ENCODE results near the gene GAGE2A. TPM values are rescaled to one million over a fixed set of nuclear protein-coding genes. Genes with fewer than 3 reads are reported as not detected.
"Not testable (repeated sequence)": the region's sequence is repeated elsewhere in the genome, so short reads cannot be mapped to it uniquely, and the experiment has no call there.

The GAGE2A gene, protein sequence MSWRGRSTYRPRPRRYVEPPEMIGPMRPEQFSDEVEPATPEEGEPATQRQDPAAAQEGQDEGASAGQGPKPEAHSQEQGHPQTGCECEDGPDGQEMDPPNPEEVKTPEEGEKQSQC
- not detected in 2 replicates for total RNA-seq

- H3K79me2 ChIP-seq (ENCODE audit: insufficient read depth, low read length); H3K4me3 ChIP-seq (ENCODE audit: insufficient read depth, low read length); H3K36me3 ChIP-seq (ENCODE audit: insufficient read depth, low read length); H3K4me2 ChIP-seq (ENCODE audit: insufficient read depth, low read length); DNase-seq (ENCODE audit: insufficient read length, low spot score, missing footprints); H3K4me1 ChIP-seq (ENCODE audit: insufficient read depth, low read length); H2AFZ ChIP-seq (ENCODE audit: low read length); H3K9me3 ChIP-seq (ENCODE audit: low read depth, low read length); H3K27me3 ChIP-seq (ENCODE audit: insufficient read depth, low read length); H3K27ac ChIP-seq (ENCODE audit: low read depth, low read length); H4K20me1 ChIP-seq (ENCODE audit: insufficient read depth, low read length): not testable (repeated sequence)
These were observed at the start of gene GAGE2A for GRCh38 chrX:49589196-49589595. Gene GAGE2A, plus strand, starts transcription at chrX:49589496. Its CDS starts 1,155 bp downstream, at chrX:49590651.

GRCh38 chrX:49541433-49541832, 47.9 kb upstream of the GAGE2A start, which contains the start of gene GAGE12D:
Gene GAGE12D, plus strand, starts transcription at chrX:49541733. Its CDS starts 1,155 bp downstream, at chrX:49542888.
- not testable (repeated sequence) for H3K36me3 ChIP-seq (ENCODE audit: insufficient read depth, low read length); H2AFZ ChIP-seq (ENCODE audit: low read length); DNase-seq (ENCODE audit: insufficient read length, low spot score, missing footprints); H3K79me2 ChIP-seq (ENCODE audit: insufficient read depth, low read length); H3K9me3 ChIP-seq (ENCODE audit: low read depth, low read length); H3K27me3 ChIP-seq (ENCODE audit: insufficient read depth, low read length); H4K20me1 ChIP-seq (ENCODE audit: insufficient read depth, low read length); H3K4me2 ChIP-seq (ENCODE audit: insufficient read depth, low read length); H3K4me3 ChIP-seq (ENCODE audit: insufficient read depth, low read length); H3K27ac ChIP-seq (ENCODE audit: low read depth, low read length); H3K4me1 ChIP-seq (ENCODE audit: insufficient read depth, low read length)

DNA sequence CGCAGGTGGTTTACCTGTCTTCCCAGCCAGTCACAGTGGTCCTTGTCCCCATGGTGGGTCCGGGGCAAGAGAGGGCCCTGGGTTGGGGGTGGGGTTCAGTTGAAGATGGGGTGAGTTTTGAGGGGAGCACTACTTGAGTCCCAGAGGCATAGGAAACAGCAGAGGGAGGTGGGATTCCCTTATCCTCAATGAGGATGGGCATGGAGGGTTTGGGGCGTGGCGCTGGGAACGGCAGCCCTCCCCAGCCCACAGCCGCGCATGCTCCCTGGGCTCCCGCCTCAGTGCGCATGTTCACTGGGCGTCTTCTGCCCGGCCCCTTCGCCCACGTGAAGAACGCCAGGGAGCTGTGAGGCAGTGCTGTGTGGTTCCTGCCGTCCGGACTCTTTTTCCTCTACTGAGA, 38.3 kb upstream of the GAGE2A start, which contains the start of gene GAGE12E:
Gene GAGE12E (plus strand): TSS at position 301 of the 400 bp plus-strand sequence. CDS start 1,155 bp downstream, outside the sequence.
- H4K20me1 ChIP-seq (ENCODE audit: insufficient read depth, low read length); H3K4me3 ChIP-seq (ENCODE audit: insufficient read depth, low read length): not testable (repeated sequence)

DNA sequence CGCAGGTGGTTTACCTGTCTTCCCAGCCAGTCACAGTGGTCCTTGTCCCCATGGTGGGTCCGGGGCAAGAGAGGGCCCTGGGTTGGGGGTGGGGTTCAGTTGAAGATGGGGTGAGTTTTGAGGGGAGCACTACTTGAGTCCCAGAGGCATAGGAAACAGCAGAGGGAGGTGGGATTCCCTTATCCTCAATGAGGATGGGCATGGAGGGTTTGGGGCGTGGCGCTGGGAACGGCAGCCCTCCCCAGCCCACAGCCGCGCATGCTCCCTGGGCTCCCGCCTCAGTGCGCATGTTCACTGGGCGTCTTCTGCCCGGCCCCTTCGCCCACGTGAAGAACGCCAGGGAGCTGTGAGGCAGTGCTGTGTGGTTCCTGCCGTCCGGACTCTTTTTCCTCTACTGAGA, 28.8 kb upstream of the GAGE2A start, which contains the start of gene GAGE12F:
Gene GAGE12F (plus strand): TSS at position 301 of the 400 bp plus-strand sequence. CDS start 1,155 bp downstream, outside the sequence.
- not testable (repeated sequence) for H4K20me1 ChIP-seq (ENCODE audit: insufficient read depth, low read length); H3K9me3 ChIP-seq (ENCODE audit: low read depth, low read length); H3K4me2 ChIP-seq (ENCODE audit: insufficient read depth, low read length); H3K27ac ChIP-seq (ENCODE audit: low read depth, low read length); H3K27me3 ChIP-seq (ENCODE audit: insufficient read depth, low read length); H2AFZ ChIP-seq (ENCODE audit: low read length); H3K79me2 ChIP-seq (ENCODE audit: insufficient read depth, low read length); H3K4me3 ChIP-seq (ENCODE audit: insufficient read depth, low read length); DNase-seq (ENCODE audit: insufficient read length, low spot score, missing footprints); H3K36me3 ChIP-seq (ENCODE audit: insufficient read depth, low read length); H3K4me1 ChIP-seq (ENCODE audit: insufficient read depth, low read length)

More for the DNA sequence above, 38.3 kb upstream of the GAGE2A start, which contains the start of gene GAGE12E:
- H3K4me1 ChIP-seq (ENCODE audit: insufficient read depth, low read length); DNase-seq (ENCODE audit: insufficient read length, low spot score, missing footprints); H3K27ac ChIP-seq (ENCODE audit: low read depth, low read length); H3K4me2 ChIP-seq (ENCODE audit: insufficient read depth, low read length); H3K36me3 ChIP-seq (ENCODE audit: insufficient read depth, low read length); H3K79me2 ChIP-seq (ENCODE audit: insufficient read depth, low read length); H2AFZ ChIP-seq (ENCODE audit: low read length); H3K9me3 ChIP-seq (ENCODE audit: low read depth, low read length); H3K27me3 ChIP-seq (ENCODE audit: insufficient read depth, low read length): not testable (repeated sequence)

GRCh38 chrX:49568728-49569127, 20.6 kb upstream of the GAGE2A start:
- H3K79me2 ChIP-seq (ENCODE audit: insufficient read depth, low read length); DNase-seq (ENCODE audit: insufficient read length, low spot score, missing footprints); H3K4me1 ChIP-seq (ENCODE audit: insufficient read depth, low read length); H2AFZ ChIP-seq (ENCODE audit: low read length); H3K36me3 ChIP-seq (ENCODE audit: insufficient read depth, low read length); H3K9me3 ChIP-seq (ENCODE audit: low read depth, low read length); H3K4me2 ChIP-seq (ENCODE audit: insufficient read depth, low read length); H3K27me3 ChIP-seq (ENCODE audit: insufficient read depth, low read length); H3K27ac ChIP-seq (ENCODE audit: low read depth, low read length); H3K4me3 ChIP-seq (ENCODE audit: insufficient read depth, low read length); H4K20me1 ChIP-seq (ENCODE audit: insufficient read depth, low read length): not testable (repeated sequence)

- H2AFZ ChIP-seq (ENCODE audit: low read length); H3K79me2 ChIP-seq (ENCODE audit: insufficient read depth, low read length); H3K27ac ChIP-seq (ENCODE audit: low read depth, low read length); H3K27me3 ChIP-seq (ENCODE audit: insufficient read depth, low read length); H3K4me2 ChIP-seq (ENCODE audit: insufficient read depth, low read length); H3K4me1 ChIP-seq (ENCODE audit: insufficient read depth, low read length); H4K20me1 ChIP-seq (ENCODE audit: insufficient read depth, low read length); H3K9me3 ChIP-seq (ENCODE audit: low read depth, low read length); DNase-seq (ENCODE audit: insufficient read length, low spot score, missing footprints); H3K4me3 ChIP-seq (ENCODE audit: insufficient read depth, low read length); H3K36me3 ChIP-seq (ENCODE audit: insufficient read depth, low read length): not testable (repeated sequence)
These were observed 20.1 kb upstream of the GAGE2A start for GRCh38 chrX:49569152-49569551.

GRCh38 chrX:49570100-49570499, 19.2 kb upstream of the GAGE2A start, which contains the start of gene GAGE12G:
Gene GAGE12G, plus strand, starts transcription at chrX:49570400. Its CDS starts 1,155 bp downstream, at chrX:49571555.
- H3K4me3 ChIP-seq (ENCODE audit: insufficient read depth, low read length); H3K36me3 ChIP-seq (ENCODE audit: insufficient read depth, low read length); H4K20me1 ChIP-seq (ENCODE audit: insufficient read depth, low read length); H2AFZ ChIP-seq (ENCODE audit: low read length); H3K27me3 ChIP-seq (ENCODE audit: insufficient read depth, low read length); H3K27ac ChIP-seq (ENCODE audit: low read depth, low read length); H3K9me3 ChIP-seq (ENCODE audit: low read depth, low read length); DNase-seq (ENCODE audit: insufficient read length, low spot score, missing footprints); H3K4me1 ChIP-seq (ENCODE audit: insufficient read depth, low read length); H3K79me2 ChIP-seq (ENCODE audit: insufficient read depth, low read length); H3K4me2 ChIP-seq (ENCODE audit: insufficient read depth, low read length): not testable (repeated sequence)

GRCh38 chrX:49579649-49580048, 9.6 kb upstream of the GAGE2A start, which contains the start of gene GAGE12H:
Gene GAGE12H, plus strand, starts transcription at chrX:49579949. Its CDS starts 1,155 bp downstream, at chrX:49581104.
- not testable (repeated sequence) for H3K27ac ChIP-seq (ENCODE audit: low read depth, low read length); H3K27me3 ChIP-seq (ENCODE audit: insufficient read depth, low read length); H3K4me2 ChIP-seq (ENCODE audit: insufficient read depth, low read length); H3K79me2 ChIP-seq (ENCODE audit: insufficient read depth, low read length); H3K4me3 ChIP-seq (ENCODE audit: insufficient read depth, low read length); H3K4me1 ChIP-seq (ENCODE audit: insufficient read depth, low read length); H2AFZ ChIP-seq (ENCODE audit: low read length); H3K9me3 ChIP-seq (ENCODE audit: low read depth, low read length); H3K36me3 ChIP-seq (ENCODE audit: insufficient read depth, low read length); DNase-seq (ENCODE audit: insufficient read length, low spot score, missing footprints); H4K20me1 ChIP-seq (ENCODE audit: insufficient read depth, low read length)

All from osteoblast (primary cell).